Measurements from ENCODE around the gene SSMEM1. TPM values are rescaled to one million over a fixed set of nuclear protein-coding genes. Genes with fewer than 3 reads are reported as not detected.

SSMEM1 gene
- not detected for total RNA-seq
- long read RNA-seq, result 0 reads

GRCh38 chr7:130207642-130208041, at the start of gene SSMEM1:
SSMEM1 (plus strand) TSS chr7:130207860; CDS start chr7:130207911, 51 bp downstream.
- DNase-seq (no peak), ATAC-seq (no peak)
- Histone ChIP-seq H3K9me3 (no peaks in the 10 kb centered on the region), H3K4me3 (no peak within 1 kb of the TSS), H3K36me3 (no peaks in the 10 kb centered on the region), H3K27ac (no peak within 1 kb of the TSS), H3K27me3 (no peaks in the 10 kb centered on the region), H3K4me1 (peaks cover 0 to 6% (median 0%) of the 10 kb centered on the region in 4 donors)
- intact Hi-C loops (cut with DNase I), result no loop called here
- TF ChIP-seq CTCF (IDR thresholded peaks at IDR 0.05) (no peak), POLR2A (IDR thresholded peaks at IDR 0.05) (no peak)

GRCh38 chr7:130160023-130160422, 47.6 kb upstream of the SSMEM1 start:
- Histone ChIP-seq H3K27ac (no peak overlapping the region), H3K36me3 (peaks cover 0 to 4% (median under 1%) of the 10 kb centered on the region in 4 donors), H3K4me1 (no peaks in the 10 kb centered on the region), H3K9me3 (no peaks in the 10 kb centered on the region), H3K4me3 (no peak overlapping the region), H3K27me3 (no peaks in the 10 kb centered on the region)
- 100% methylated on average over 1 of the region's 2 CpGs for WGBS (ENCODE audit: insufficient coverage, low coverage, low lambda C conversion rate, missing lambda C conversion rate)
- DNase-seq, result no peak
- intact Hi-C loops (cut with DNase I), result no loop called here
- TF ChIP-seq CTCF (IDR thresholded peaks at IDR 0.05), result no peak
- TF ChIP-seq POLR2A (IDR thresholded peaks at IDR 0.05), result no peak
- ATAC-seq, result no peak

- ATAC-seq (no peak), DNase-seq (no peak)
- Histone ChIP-seq H3K9me3 (no peaks in the 10 kb centered on the region), H3K27ac (no peak overlapping the region), H3K4me3 (no peak overlapping the region), H3K4me1 (no peaks in the 10 kb centered on the region), H3K27me3 (no peaks in the 10 kb centered on the region), H3K36me3 (peaks cover 0 to 5% (median under 1%) of the 10 kb centered on the region in 4 donors)
- TF ChIP-seq POLR2A (IDR thresholded peaks at IDR 0.05), result no peak
- no peak for TF ChIP-seq CTCF (IDR thresholded peaks at IDR 0.05)
- intact Hi-C loops (cut with DNase I), result no loop called here
- WGBS (ENCODE audit: insufficient coverage, low coverage, low lambda C conversion rate, missing lambda C conversion rate), result 97% methylated on average over 5 of the region's 8 CpGs
These were observed 47.2 kb upstream of the SSMEM1 start for GRCh38 chr7:130160455-130160854.

GRCh38 chr7:130162196-130162595, 45.5 kb upstream of the SSMEM1 start:
- ATAC-seq, result no peak
- 100% methylated on average over 1 of the region's 5 CpGs for WGBS (ENCODE audit: insufficient coverage, low coverage, low lambda C conversion rate, missing lambda C conversion rate)
- no peaks in the 10 kb centered on the region for H3K9me3 ChIP-seq
- no peak overlapping the region for H3K4me3 ChIP-seq
- intact Hi-C loops (cut with DNase I), result no loop called here
- H3K36me3 ChIP-seq, result peaks cover 0 to 13% (median under 1%) of the 10 kb centered on the region in 4 donors
- TF ChIP-seq CTCF (IDR thresholded peaks at IDR 0.05) (no peak), POLR2A (IDR thresholded peaks at IDR 0.05) (no peak)
- DNase-seq, result no peak
- no peaks in the 10 kb centered on the region for H3K27me3 ChIP-seq
- no peaks in the 10 kb centered on the region for H3K4me1 ChIP-seq
- H3K27ac ChIP-seq, result no peak overlapping the region
